Choroid plexus epithelial cell (primary cell): Measurements from ENCODE around the gene DNAAF1.
A peak's percentile ranks its signal among the peaks of the same experiment; 100 is the strongest.

ENCODE experiments used
- DNase-seq: peaks from one replicate; pipeline ENCODE4 v3.0.0-alpha.2; 2010; ENCODE audit warnings: low read depth
- H3K4me3 ChIP-seq: 2 replicates; pipeline ENCODE4 v1.5.1; 2011; ENCODE audit warnings: low read depth, mild to moderate bottlenecking, control low read depth, low read length, moderate library complexity
- CTCF ChIP-seq: conservative IDR thresholded peaks from 2 replicates; pipeline ENCODE4 v1.5.1; 2011; ENCODE audit warnings: low read depth, mild to moderate bottlenecking, control low read depth, inconsistent platforms, low read length, moderate library complexity

Gene DNAAF1

DNA sequence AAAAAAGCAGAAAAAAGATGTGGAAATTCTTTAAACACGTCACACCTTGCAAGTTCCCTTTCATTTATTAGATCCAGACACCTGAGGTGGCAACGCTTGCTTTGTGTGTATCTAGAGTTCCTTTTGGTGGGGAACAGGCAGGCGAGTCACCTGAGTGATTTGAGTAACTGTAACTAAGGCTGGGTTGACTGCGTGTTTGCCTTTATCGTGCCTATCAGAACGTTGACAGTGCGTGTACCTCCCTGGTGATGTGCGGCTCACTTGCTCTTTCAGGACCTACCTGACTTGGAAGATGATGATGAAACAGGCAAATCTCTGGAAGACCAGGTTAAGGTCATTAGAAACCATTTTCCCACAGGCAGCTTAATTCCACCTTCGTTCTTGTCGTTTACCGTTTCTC lies 29.3 kb downstream of the DNAAF1 start:
- DNase-seq = no peak
- H3K4me3 ChIP-seq = no peak overlapping the region
- TF ChIP-seq CTCF = no peak

- H3K4me3 ChIP-seq = no peak overlapping the region
- DNase-seq = peak; percentile 45
- peak; percentile 63 for TF ChIP-seq CTCF
These were observed 30.4 kb downstream of the DNAAF1 start for GRCh38 chr16:84175350-84176081.

DNA sequence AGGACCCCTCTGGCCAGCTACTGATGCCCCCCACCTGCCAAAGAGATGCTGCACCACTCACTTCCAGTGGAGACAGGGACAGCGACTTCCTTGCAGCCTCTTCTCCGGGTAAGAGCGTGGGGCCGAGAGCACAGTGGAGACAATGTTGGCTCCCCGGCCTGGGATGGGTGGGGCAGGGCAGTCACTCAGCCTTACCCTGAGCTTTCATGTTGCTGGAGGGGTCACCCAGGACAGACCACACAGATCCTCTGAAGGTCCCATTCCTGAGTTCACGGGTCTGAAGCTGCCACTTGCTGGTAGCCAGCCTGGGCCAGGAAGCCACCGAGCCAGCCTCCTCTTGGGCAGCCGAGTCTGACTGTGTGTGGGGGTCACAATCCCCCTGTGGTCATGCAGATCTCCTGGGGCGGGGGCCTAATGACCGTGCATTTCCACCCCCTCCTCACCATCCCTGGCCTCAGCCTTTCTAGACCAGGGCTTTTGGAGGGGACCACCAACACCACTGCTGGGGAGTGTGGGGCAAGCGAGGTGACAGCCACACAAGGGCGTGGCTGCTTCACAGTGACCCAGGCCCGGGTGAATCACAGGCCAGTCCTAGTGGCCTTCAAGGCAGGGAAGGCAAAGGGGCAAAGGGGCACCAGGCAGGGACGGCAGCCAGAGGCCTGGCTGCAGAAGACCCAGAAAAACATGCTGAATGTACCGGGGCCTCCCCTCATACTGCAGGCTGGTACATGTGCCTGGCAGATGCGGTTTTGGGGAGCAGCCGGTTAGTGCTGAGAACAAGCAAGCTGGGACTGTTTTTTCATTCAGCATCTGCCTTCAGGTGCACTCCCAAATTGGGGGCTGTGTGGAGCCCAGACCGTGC lies 31.3 kb downstream of the DNAAF1 start:
- DNase-seq = no peak
- TF ChIP-seq CTCF = no peak
- H3K4me3 ChIP-seq = no peak overlapping the region

DNA sequence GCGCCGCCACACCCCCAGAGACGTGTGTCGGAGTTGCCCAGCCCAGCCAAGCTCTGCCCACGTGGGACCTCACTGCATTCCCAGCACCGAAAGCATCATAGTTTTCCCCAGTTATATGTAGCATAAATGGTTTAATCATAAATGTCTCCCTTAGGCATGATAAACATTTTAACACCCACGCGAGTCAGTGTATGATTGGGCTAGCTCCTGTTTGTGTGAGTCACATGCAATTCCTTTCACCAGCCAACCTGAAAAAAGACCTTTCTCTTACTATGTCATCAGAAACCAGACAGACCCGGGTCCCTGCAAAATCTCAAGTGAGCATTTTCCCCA lies 32.6 kb downstream of the DNAAF1 start:
- peak; percentile 46 for DNase-seq
- no peak overlapping the region for H3K4me3 ChIP-seq
- no peak for TF ChIP-seq CTCF

DNA sequence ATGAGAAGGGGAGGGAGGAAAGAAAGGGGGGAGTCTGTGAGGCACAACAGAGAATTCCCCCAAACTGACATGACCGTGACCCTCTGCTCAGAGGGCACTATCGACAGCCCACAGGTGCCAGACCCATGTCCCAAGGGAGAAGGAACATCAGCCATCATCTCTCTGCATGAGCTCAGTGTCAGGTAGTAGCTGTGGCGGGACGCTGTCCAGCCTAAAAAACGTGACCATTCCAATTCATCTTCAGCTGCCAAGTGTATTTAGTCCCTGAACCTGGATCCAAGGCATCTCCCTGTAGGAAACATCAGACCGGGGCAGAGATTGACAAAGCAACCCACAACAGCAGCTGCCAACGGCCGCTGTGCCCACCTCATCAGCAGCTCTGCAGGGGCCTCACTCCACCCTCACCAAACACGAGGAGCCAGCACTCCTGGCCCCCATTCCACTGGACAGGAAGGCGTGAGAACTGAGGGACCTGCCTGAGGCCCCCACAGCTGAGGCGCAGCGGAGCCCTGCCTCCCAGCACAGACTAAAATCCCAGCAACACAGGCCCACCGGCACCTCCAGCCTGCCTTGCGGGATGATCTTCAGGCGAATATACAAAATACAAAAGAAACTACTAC lies 33.1 kb downstream of the DNAAF1 start:
- TF ChIP-seq CTCF = no peak
- DNase-seq = no peak
- H3K4me3 ChIP-seq = no peak overlapping the region

GRCh38 chr16:84178892-84179611 lies 33.9 kb downstream of the DNAAF1 start:
- H3K4me3 ChIP-seq = no peak overlapping the region
- TF ChIP-seq CTCF = no peak

More at GRCh38 chr16:84178892-84179611, 33.9 kb downstream of the DNAAF1 start:
- no peak for DNase-seq
